ENCODE data around the gene DLG5. TPM values are rescaled to one million over a fixed set of nuclear protein-coding genes. Genes with fewer than 3 reads are reported as not detected.

DLG5 gene
- total RNA-seq, 1 experiment from 2014 or later: 51.0 TPM

GRCh38 chr10:77940225-77940624 is 13.7 kb upstream of the DLG5 start:
- Mint-ChIP-seq H3K27ac (ENCODE audit: unreplicated experiment) (no peak overlapping the region), H3K36me3 (ENCODE audit: insufficient read depth, unreplicated experiment) (peaks cover 17% of the 10 kb centered on the region), H3K9me3 (ENCODE audit: low read depth, unreplicated experiment) (no peaks in the 10 kb centered on the region), H3K4me3 (ENCODE audit: low read depth, unreplicated experiment) (no peak overlapping the region), H3K4me1 (ENCODE audit: low read depth, unreplicated experiment) (peaks cover 24% of the 10 kb centered on the region), H3K27me3 (ENCODE audit: unreplicated experiment) (no peaks in the 10 kb centered on the region)
- BruUV-seq (replicated peaks): no TSS peak
- DNase-seq: no peak
- CTCF ChIA-PET: interaction anchor here (0.5 kb wide), 1 partner anchor 32 kb away, joined by 3 read pairs; no protein-coding TSS in a partner anchor
- TF ChIP-seq CTCF (IDR thresholded peaks at IDR 0.05; ENCODE audit: unreplicated experiment): no peak
- intact Hi-C loops (cut with micrococcal nuclease; ENCODE audit: unreplicated experiment): no loop called here

- Mint-ChIP-seq H3K4me1 (ENCODE audit: low read depth, unreplicated experiment) (peaks cover 17% of the 10 kb centered on the region), H3K27ac (ENCODE audit: unreplicated experiment) (no peak overlapping the region), H3K27me3 (ENCODE audit: unreplicated experiment) (no peaks in the 10 kb centered on the region), H3K4me3 (ENCODE audit: low read depth, unreplicated experiment) (no peak overlapping the region), H3K36me3 (ENCODE audit: insufficient read depth, unreplicated experiment) (peaks cover 11% of the 10 kb centered on the region), H3K9me3 (ENCODE audit: low read depth, unreplicated experiment) (no peaks in the 10 kb centered on the region)
- BruUV-seq (replicated peaks): no TSS peak
- TF ChIP-seq CTCF (IDR thresholded peaks at IDR 0.05; ENCODE audit: unreplicated experiment): no peak
- CTCF ChIA-PET: interaction anchor here (0.5 kb wide), 1 partner anchor 31 kb away, joined by 3 read pairs; no protein-coding TSS in a partner anchor
- intact Hi-C loops (cut with micrococcal nuclease; ENCODE audit: unreplicated experiment): no loop called here
- DNase-seq: no peak
Measured at GRCh38 chr10:77939561-77940001, 13.0 kb upstream of the DLG5 start.

DNA sequence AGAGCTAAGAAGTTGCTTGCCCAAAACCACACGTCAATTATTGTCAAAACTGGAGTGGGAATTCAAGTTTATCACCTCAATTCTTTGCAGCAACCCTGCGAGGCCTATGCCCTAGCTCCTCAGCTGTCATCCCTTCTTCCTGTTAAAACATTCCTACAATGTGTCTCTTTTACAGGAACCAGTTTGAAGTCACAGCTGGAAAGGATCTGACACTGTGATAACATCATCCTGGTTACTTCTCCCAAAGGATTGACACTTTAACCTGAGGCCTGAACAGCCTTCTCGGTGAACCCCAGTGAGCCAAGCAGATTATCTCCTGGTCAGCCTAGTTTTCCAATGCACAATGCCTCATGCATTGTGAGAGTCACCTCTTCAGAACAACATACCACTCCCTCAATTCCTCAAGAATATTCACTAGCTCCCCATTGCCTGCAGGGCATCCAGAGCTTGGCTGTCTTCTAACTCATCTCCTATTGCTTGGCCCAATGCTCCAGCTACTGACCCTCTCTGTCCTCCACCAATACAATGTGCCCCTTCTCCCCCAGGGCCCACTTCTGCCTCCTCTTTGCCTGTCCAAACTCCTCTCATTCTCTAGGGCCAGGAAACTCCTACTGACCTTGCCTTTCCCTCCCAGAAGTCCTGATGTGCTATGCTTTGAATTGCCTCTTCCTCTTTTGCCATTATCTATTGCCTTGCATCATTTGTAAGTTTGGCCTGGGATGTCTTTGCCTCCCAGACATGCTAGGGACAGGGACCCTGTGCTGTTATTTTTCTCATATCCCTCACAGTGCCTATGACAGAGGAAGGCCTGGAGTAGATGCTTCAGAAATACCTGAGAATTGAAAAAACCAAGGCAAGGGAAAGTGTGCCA is 10.4 kb upstream of the DLG5 start:
- CTCF ChIA-PET: no interaction called here
- BruUV-seq (replicated peaks): no TSS peak
- Mint-ChIP-seq H3K36me3 (ENCODE audit: insufficient read depth, unreplicated experiment) (no peaks in the 10 kb centered on the region), H3K9me3 (ENCODE audit: low read depth, unreplicated experiment) (no peaks in the 10 kb centered on the region), H3K27ac (ENCODE audit: unreplicated experiment) (no peak overlapping the region), H3K4me1 (ENCODE audit: low read depth, unreplicated experiment) (no peaks in the 10 kb centered on the region), H3K27me3 (ENCODE audit: unreplicated experiment) (no peaks in the 10 kb centered on the region), H3K4me3 (ENCODE audit: low read depth, unreplicated experiment) (no peak overlapping the region)
- no peak for TF ChIP-seq CTCF (IDR thresholded peaks at IDR 0.05; ENCODE audit: unreplicated experiment)
- no peak for DNase-seq
- intact Hi-C loops (cut with micrococcal nuclease; ENCODE audit: unreplicated experiment): no loop called here

DNA sequence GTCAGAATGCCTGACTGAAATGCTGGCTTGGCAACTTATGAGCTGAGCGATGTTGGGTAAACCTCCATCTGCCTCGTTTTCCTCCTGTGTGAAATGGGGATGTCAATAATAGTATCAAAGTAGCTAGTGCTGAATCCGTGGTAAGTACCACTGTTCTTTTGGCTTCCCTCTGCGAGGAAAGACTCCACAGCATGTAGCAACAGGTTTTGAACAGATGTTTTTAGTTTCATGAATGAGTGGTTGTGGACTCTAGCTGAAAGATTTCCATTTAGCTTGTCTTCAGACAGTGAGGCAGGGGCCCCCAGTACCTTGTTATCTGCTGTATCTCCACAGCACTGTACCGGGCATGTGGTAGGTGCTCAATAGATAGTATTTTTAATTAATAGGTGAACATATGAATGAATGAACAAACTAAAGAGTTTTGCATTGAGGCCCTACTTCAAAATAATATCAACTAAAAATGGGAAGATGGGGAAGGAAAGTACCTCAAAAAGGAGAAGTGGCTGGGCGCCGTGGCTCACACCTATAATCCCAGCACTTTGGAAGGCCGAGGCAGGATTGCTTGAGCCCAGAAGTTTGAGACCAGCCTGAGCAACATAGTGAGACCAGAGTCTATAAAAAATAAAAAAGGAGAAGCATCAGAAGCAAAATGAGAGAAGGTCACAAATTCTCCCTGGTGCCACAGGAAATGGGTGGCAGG is 5.6 kb upstream of the DLG5 start:
- Mint-ChIP-seq H3K27me3 (ENCODE audit: unreplicated experiment) (peaks cover 23% of the 10 kb centered on the region), H3K27ac (ENCODE audit: unreplicated experiment) (no peak overlapping the region), H3K9me3 (ENCODE audit: low read depth, unreplicated experiment) (no peaks in the 10 kb centered on the region), H3K4me3 (ENCODE audit: low read depth, unreplicated experiment) (no peak overlapping the region), H3K36me3 (ENCODE audit: insufficient read depth, unreplicated experiment) (peaks cover 9% of the 10 kb centered on the region), H3K4me1 (ENCODE audit: low read depth, unreplicated experiment) (no peaks in the 10 kb centered on the region)
- CTCF ChIA-PET: interaction anchor here (1.2 kb wide), 1 partner anchor 9 kb away, joined by 3 read pairs; no protein-coding TSS in a partner anchor
- no peak for DNase-seq
- no TSS peak for BruUV-seq (replicated peaks)
- TF ChIP-seq CTCF (IDR thresholded peaks at IDR 0.05; ENCODE audit: unreplicated experiment): no peak
- intact Hi-C loops (cut with micrococcal nuclease; ENCODE audit: unreplicated experiment): no loop called here

All from Calu3 (cell line).